Stomach (tissue), 9 donors: ENCODE data around the gene PSMB11. TPM values are rescaled to one million over a fixed set of nuclear protein-coding genes. Genes with fewer than 3 reads are reported as not detected.

Experiments
- DNase-seq, 2 donors: peaks; one replicate each; pipeline versions ENCODE4 v3.0.0 to v3.0.0-alpha.2; 2013 to 2019
- H3K27ac ChIP-seq, 5 donors: fragments of 200-600 bp in 4 of 5; sonication (generic) in 4 of 5; one replicate each; pipeline ENCODE4 v1.5.1; 2013 to 2019; ENCODE audit warnings: mild to moderate bottlenecking in 1 of 5, moderate library complexity in 1 of 5
- H3K27me3 ChIP-seq, 3 donors: fragments of 200-600 bp; sonication (generic); one replicate each; pipeline ENCODE4 v1.5.1; 2017 to 2019; ENCODE audit warnings: mixed run types in 1 of 3
- H3K36me3 ChIP-seq, 4 donors: fragments of 200-600 bp; sonication (generic); 1 replicate in 3 of 4; 2 replicates in 1 of 4; pipeline ENCODE4 v1.5.1; 2016 to 2019
- H3K4me1 ChIP-seq, 4 donors: fragments of 200-600 bp; sonication (generic); one replicate each; pipeline ENCODE4 v1.5.1; 2016 to 2019
- H3K4me3 ChIP-seq, 4 donors: fragments of 200-600 bp; sonication (generic) in 3 of 4; one replicate each; pipeline ENCODE4 v1.5.1; 2016 to 2019; ENCODE audit warnings: mild to moderate bottlenecking in 1 of 4
- H3K9me3 ChIP-seq, 4 donors: fragments of 200-600 bp; sonication (generic); one replicate each; pipeline ENCODE4 v1.5.1; 2016 to 2019
- EP300 ChIP-seq: sonication (generic); formaldehyde crosslinking; IDR thresholded peaks from one replicate; pipeline ENCODE4 v1.6.1; 2017; ENCODE audit warnings: antibody characterized with exemption
- POLR2A ChIP-seq, 4 donors: fragments of 450-650 bp; IDR thresholded peaks; one replicate each; pipeline ENCODE4 v1.6.1; 2016; ENCODE audit warnings: antibody characterized with exemption in 4 of 4, control low read depth in 2 of 4, mild to moderate bottlenecking in 1 of 4, moderate library complexity in 1 of 4
- POLR2AphosphoS5 ChIP-seq, 3 donors: sonication (generic); formaldehyde crosslinking; IDR thresholded peaks; one replicate each; pipeline ENCODE4 v1.6.1; 2016; ENCODE audit warnings: antibody characterized with exemption in 3 of 3
- WGBS, 5 donors: extraction: QIAGEN DNeasy Blood & Tissue Kit in 3 of 5; methylation state at CpG; one replicate each; pipeline versions ENCODE4 v1.1.5 to v1.1.7; 2013 to 2018; 5-methylcytosine and 5-hydroxymethylcytosine counted together
- intact Hi-C: fragments of 100-400 bp; cut with DNase I; formaldehyde crosslinking; loops from one replicate; pipeline ENCODE4 v1.15.1; 2023; ENCODE audit warnings: low total_unique reads
- polyA plus RNA-seq, 3 donors: library from polyadenylated mRNA; stranded (reverse); fragments of 200-250 nt; gene quantifications; one replicate each; pipeline ENCODE4 v1.2.3, GENCODE V29; 2013
- total RNA-seq, 5 donors: library from RNA; depleted of rRNA; stranded (reverse); fragments of >200 nt; gene quantifications; one replicate each; pipeline versions ENCODE4 v1.1.0 to v1.2.3, GENCODE V29; 2014 to 2016
- TF ChIP-seq, protein P1 (sequence below), 7 experiments: fragments of 450-650 bp in 4 of 7; fragments of 200-600 bp in 3 of 7; sonication (generic) in 3 of 7; IDR thresholded peaks; one replicate each; pipeline ENCODE4 v1.5.1; 2016 to 2019; ENCODE audit warnings: antibody characterized with exemption in 7 of 7, control low read depth in 2 of 7, mild to moderate bottlenecking in 1 of 7
- donor health status: healthy with polysubstance abuse.
- donor health status: Bipolar disorder and iron deficiency.
- donor health status: healthy.

The PSMB11 gene
- total and polyA plus RNA-seq, 8 donors, result not detected

- H3K36me3 ChIP-seq, result peaks cover 5 to 31% (median 14%) of the 10 kb centered on the region in 4 donors
- TF ChIP-seq POLR2AphosphoS5 (IDR thresholded peaks at IDR 0.05), result no peak
- TF ChIP-seq EP300, result no peak
- TF ChIP-seq, protein P1, sequence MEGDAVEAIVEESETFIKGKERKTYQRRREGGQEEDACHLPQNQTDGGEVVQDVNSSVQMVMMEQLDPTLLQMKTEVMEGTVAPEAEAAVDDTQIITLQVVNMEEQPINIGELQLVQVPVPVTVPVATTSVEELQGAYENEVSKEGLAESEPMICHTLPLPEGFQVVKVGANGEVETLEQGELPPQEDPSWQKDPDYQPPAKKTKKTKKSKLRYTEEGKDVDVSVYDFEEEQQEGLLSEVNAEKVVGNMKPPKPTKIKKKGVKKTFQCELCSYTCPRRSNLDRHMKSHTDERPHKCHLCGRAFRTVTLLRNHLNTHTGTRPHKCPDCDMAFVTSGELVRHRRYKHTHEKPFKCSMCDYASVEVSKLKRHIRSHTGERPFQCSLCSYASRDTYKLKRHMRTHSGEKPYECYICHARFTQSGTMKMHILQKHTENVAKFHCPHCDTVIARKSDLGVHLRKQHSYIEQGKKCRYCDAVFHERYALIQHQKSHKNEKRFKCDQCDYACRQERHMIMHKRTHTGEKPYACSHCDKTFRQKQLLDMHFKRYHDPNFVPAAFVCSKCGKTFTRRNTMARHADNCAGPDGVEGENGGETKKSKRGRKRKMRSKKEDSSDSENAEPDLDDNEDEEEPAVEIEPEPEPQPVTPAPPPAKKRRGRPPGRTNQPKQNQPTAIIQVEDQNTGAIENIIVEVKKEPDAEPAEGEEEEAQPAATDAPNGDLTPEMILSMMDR (IDR thresholded peaks at IDR 0.05), result no peak
- TF ChIP-seq POLR2A (IDR thresholded peaks at IDR 0.05), result no peak
- no peak overlapping the region for H3K27ac ChIP-seq
- no peak overlapping the region for H3K4me3 ChIP-seq
- 83 to 94% (median 90%) methylated on average over 7 of the region's 7 CpGs for WGBS, 5 donors
- no peaks in the 10 kb centered on the region for H3K9me3 ChIP-seq
- H3K4me1 ChIP-seq, result no peaks in the 10 kb centered on the region
- no peaks in the 10 kb centered on the region for H3K27me3 ChIP-seq
- intact Hi-C loops, result no loop called here
- DNase-seq, result no peak
Measured at GRCh38 chr14:23020143-23021128, 21.6 kb upstream of the PSMB11 start.

- Histone ChIP-seq H3K4me3 (no peak overlapping the region), H3K4me1 (no peaks in the 10 kb centered on the region), H3K27me3 (no peaks in the 10 kb centered on the region), H3K27ac (no peak overlapping the region), H3K36me3 (peaks cover 15 to 41% (median 24%) of the 10 kb centered on the region in 4 donors), H3K9me3 (no peaks in the 10 kb centered on the region)
- 71 to 79% (median 73%) methylated on average over 9 of the region's 9 CpGs for WGBS, 5 donors
- TF ChIP-seq POLR2AphosphoS5 (IDR thresholded peaks at IDR 0.05), result no peak
- TF ChIP-seq POLR2A (IDR thresholded peaks at IDR 0.05), result no peak
- TF ChIP-seq, protein P1 (IDR thresholded peaks at IDR 0.05), result no peak
- no peak for TF ChIP-seq EP300
- no peak for DNase-seq
- intact Hi-C loops, result no loop called here
Measured at GRCh38 chr14:23021434-23021833, 20.6 kb upstream of the PSMB11 start.

- 49 to 69% (median 63%) methylated on average over 7 of the region's 7 CpGs for WGBS, 5 donors
Measured at GRCh38 chr14:23021889-23022442, 20.0 kb upstream of the PSMB11 start.

More at GRCh38 chr14:23021889-23022442, 20.0 kb upstream of the PSMB11 start:
- Histone ChIP-seq H3K4me3 (no peak overlapping the region), H3K27me3 (no peaks in the 10 kb centered on the region), H3K36me3 (peaks cover 15 to 46% (median 30%) of the 10 kb centered on the region in 4 donors), H3K27ac (no peak overlapping the region), H3K9me3 (no peaks in the 10 kb centered on the region), H3K4me1 (no peaks in the 10 kb centered on the region)
- TF ChIP-seq, protein P1 (IDR thresholded peaks at IDR 0.05), result no peak
- TF ChIP-seq POLR2A (IDR thresholded peaks at IDR 0.05) (no peak), EP300 (no peak), POLR2AphosphoS5 (IDR thresholded peaks at IDR 0.05) (no peak)
- intact Hi-C loops, result no loop called here
- DNase-seq, result no peak
